GM13976 (cell line): ENCODE results near the gene KY.

Experiments
- DNase-seq: peaks from one replicate; pipeline ENCODE4 v3.0.0; 2012; ENCODE audit warnings: low spot score
- CTCF ChIP-seq: IDR thresholded peaks from 2 replicates; pipeline ENCODE4 v1.5.1; 2012; ENCODE audit warnings: borderline replicate concordance, mild to moderate bottlenecking; ENCODE audit not compliant: insufficient read depth; ENCODE audit errors: extremely low read depth, missing control alignments, control extremely low read depth
- in situ Hi-C: fragments of 300-500 bp; cut with MboI; formaldehyde crosslinking; loops from one replicate; pipeline ENCODE4 v1.12.0; 2022; ENCODE audit warnings: low sequenced_read_pairs, mixed read lengths, inconsistent platforms; ENCODE audit not compliant: unreplicated experiment

Gene KY

DNA sequence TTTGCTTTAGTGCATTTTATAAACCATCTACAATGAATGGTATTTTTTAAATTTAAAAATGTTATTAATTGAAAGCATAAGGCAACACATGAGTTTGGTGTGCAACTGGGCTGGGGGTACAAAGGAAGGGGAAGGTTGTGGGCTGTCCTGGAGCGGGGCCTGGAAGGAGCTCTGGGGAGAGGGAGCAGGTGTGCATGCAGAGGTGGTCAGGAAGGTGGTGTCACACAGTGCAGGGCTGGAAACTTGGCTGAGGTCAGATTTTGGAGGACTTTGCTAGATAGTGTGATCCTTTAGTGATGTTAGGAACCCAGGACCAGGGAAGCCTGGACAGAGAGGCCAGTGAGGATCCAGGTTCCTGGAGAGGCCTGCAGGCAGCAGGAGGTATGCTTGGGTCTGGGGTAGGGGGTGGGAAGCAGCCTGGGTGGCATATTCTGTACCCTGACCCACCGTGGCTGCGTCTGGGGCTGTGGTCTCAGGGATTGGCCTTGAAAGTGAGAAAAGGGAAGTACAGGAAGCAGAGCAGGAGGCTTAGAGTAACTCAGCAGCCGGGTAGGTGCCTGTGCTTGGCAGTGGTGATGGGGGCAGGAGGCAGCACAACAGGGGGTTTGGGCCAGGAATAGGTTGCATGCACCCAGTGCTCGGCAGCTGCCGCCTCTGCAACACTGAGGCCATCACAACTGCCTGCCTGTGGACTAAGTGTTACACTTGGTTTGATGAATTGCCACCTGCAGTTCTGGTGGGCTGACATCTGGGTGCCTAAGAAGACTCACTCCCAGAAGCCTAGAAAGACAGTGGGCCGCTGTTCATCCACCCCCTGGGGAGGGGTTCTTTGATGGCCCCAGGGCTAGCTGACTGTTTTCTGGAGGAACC lies 33.0 kb downstream of the KY start:
- no peak for TF ChIP-seq CTCF
- in situ Hi-C loops = no loop called here
- DNase-seq = no peak

- in situ Hi-C loops = no loop called here
- TF ChIP-seq CTCF = no peak
- DNase-seq = no peak
Observed at GRCh38 chr3:134615743-134616142, 35.1 kb downstream of the KY start.

DNA sequence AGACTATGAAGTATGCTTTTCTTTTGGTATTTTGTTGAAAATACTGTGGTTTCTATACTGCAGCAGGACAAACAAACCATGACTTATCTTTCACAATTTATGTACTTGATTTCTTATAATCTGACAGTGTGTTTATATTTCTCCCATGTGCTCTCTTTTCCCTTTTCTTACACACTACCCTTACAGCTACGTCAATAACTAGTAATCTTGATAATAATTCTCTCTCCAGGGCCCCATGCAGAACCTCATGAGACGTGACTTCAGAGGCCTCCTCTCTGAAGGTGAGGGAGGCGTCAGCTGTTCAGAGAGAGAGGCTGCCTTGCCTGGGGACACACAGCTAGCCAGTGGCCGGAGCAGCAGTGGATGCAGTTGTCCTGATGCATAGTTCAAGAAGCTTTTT lies 35.9 kb downstream of the KY start:
- in situ Hi-C loops = no loop called here
- TF ChIP-seq CTCF = no peak
- DNase-seq = no peak

DNA sequence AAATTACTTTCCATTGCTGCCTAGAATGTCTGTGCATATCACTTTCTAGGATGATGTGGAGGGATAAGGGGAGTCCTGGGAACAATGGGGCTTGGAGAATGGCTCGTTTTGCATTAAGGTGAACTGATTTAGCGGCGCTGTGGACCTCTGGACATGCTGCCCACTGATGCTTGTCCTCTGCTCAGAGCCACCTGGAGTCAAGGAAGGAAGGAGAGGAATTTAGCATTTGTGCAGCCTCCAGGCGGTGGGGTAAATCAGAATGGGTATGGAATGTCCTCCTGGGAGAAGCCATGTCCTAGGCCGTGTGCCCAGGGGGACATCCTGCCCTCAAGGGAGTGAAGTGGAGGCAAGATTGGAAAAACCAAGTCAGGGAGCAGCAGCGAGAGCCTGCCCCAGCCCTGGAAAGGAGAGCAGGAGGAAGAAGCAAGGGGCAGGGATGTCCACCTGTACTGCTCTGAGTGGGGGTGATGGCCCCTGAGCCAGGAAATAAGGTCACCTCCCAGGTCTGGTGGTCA lies 37.8 kb downstream of the KY start:
- TF ChIP-seq CTCF = no peak
- in situ Hi-C loops = no loop called here
- DNase-seq = no peak

GRCh38 chr3:134611516-134611915 lies 39.3 kb downstream of the KY start:
- no peak for TF ChIP-seq CTCF
- no peak for DNase-seq
- in situ Hi-C loops = no loop called here

DNA sequence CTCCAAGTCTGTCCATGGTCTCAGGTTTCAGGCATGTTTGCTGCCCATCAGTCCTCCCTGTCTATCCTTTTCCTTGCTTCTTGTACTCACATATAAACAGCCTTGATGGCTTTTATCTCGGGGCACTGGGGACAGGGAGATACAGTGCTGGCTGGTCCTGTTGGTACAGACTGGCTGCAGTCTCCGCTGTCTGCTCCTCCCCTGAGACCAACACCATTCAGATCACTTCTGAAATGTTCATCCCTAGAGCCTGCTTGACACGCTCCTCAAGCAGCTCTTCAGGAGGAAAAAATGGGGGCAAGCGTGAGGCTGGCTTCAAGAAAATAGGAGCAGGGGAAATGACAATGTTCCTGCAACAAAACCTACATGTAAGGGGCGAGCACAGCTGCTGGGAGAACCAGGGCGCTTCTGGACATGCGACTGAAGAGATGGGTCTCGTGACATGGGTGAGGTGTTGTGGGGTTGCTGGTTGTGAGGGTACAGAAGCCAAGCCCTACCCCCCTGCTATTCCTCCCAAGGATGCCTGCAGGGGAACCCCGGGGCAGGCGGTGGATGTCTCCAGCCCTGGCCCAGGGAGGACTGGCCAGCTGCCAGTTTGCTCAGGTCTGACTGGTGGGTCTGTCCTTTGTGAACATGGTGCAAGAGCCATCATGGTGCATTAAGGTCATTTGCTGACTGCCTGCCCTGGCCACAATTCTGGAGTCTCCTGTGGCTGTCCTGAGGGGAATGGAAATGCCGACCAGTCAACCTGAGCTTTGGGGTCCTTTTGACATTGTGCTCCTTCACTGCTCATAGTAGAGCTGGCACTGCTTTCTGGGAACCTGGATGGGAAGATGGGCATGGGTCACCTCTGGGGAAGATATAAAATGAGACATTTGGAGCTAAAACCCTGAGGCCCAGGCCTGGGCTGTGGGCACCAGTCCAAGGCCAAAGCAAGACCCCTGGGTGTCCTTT lies 40.1 kb downstream of the KY start:
- TF ChIP-seq CTCF = no peak
- no peak for DNase-seq
- in situ Hi-C loops = no loop called here
